Measurements from ENCODE around the gene PIK3C3. TPM values are rescaled to one million over a fixed set of nuclear protein-coding genes. Genes with fewer than 3 reads are reported as not detected.
A peak's percentile ranks its signal among the peaks of the same experiment; 100 is the strongest.

The PIK3C3 gene
- total RNA-seq, 6 experiments from 2014 or later: 15.2 to 27.2 (median 19.6) TPM

GRCh38 chr18:41940506-41941215 lies 14.4 kb upstream of the PIK3C3 start:
- Histone ChIP-seq H3K36me3 (no peaks in the 10 kb centered on the region), H3K4me1 (no peaks in the 10 kb centered on the region), H3K9me3 (no peaks in the 10 kb centered on the region), H3K27me3 (no peaks in the 10 kb centered on the region), H3K27ac (no peak overlapping the region), H3K4me3 (no peak overlapping the region)
- intact Hi-C loops (cut with DNase I): no loop called here
- WGBS (ENCODE audit: insufficient coverage, low coverage, low lambda C conversion rate, missing lambda C conversion rate): 35% methylated on average over 6 of the region's 6 CpGs
- DNase-seq (no peak), ATAC-seq (no peak)
- TF ChIP-seq CTCF (IDR thresholded peaks at IDR 0.05) (no peak), POLR2A (IDR thresholded peaks at IDR 0.05) (no peak)

- Histone ChIP-seq H3K27ac (no peak overlapping the region), H3K36me3 (no peaks in the 10 kb centered on the region), H3K4me3 (no peak overlapping the region), H3K4me1 (no peaks in the 10 kb centered on the region), H3K27me3 (no peaks in the 10 kb centered on the region), H3K9me3 (no peaks in the 10 kb centered on the region)
- TF ChIP-seq CTCF (IDR thresholded peaks at IDR 0.05): no peak
- TF ChIP-seq POLR2A (IDR thresholded peaks at IDR 0.05): no peak
- WGBS (ENCODE audit: insufficient coverage, low coverage, low lambda C conversion rate, missing lambda C conversion rate): 42% methylated on average over 2 of the region's 2 CpGs
- intact Hi-C loops (cut with DNase I): no loop called here
- no peak for ATAC-seq
- no peak for DNase-seq
These were observed 12.8 kb upstream of the PIK3C3 start for GRCh38 chr18:41942254-41942653.

- no peaks in the 10 kb centered on the region for H3K36me3 ChIP-seq
- ATAC-seq: no peak
- TF ChIP-seq CTCF (IDR thresholded peaks at IDR 0.05): no peak
- no peak for TF ChIP-seq POLR2A (IDR thresholded peaks at IDR 0.05)
- H3K9me3 ChIP-seq: no peaks in the 10 kb centered on the region
- H3K27ac ChIP-seq: no peak overlapping the region
- 64% methylated on average over 3 of the region's 3 CpGs for WGBS (ENCODE audit: insufficient coverage, low coverage, low lambda C conversion rate, missing lambda C conversion rate)
- DNase-seq: no peak
- no peak overlapping the region for H3K4me3 ChIP-seq
- no peaks in the 10 kb centered on the region for H3K27me3 ChIP-seq
- H3K4me1 ChIP-seq: no peaks in the 10 kb centered on the region
- intact Hi-C loops (cut with DNase I): no loop called here
These were observed 6.4 kb upstream of the PIK3C3 start for GRCh38 chr18:41948544-41949110.

GRCh38 chr18:41949206-41949920 lies 5.7 kb upstream of the PIK3C3 start:
- no peak overlapping the region for H3K4me3 ChIP-seq
- ATAC-seq (peak in 1 of 4 donors; percentile 20), DNase-seq (no peak)
- 40% methylated on average over 2 of the region's 2 CpGs for WGBS (ENCODE audit: insufficient coverage, low coverage, low lambda C conversion rate, missing lambda C conversion rate)
- H3K4me1 ChIP-seq: no peaks in the 10 kb centered on the region
- intact Hi-C loops (cut with DNase I): no loop called here
- TF ChIP-seq POLR2A (IDR thresholded peaks at IDR 0.05): no peak
- TF ChIP-seq CTCF (IDR thresholded peaks at IDR 0.05): no peak
- peaks cover 0 to 4% of the 10 kb centered on the region in 2 donors for H3K27me3 ChIP-seq
- H3K9me3 ChIP-seq: no peaks in the 10 kb centered on the region
- H3K36me3 ChIP-seq: no peaks in the 10 kb centered on the region
- no peak overlapping the region for H3K27ac ChIP-seq

Data from right lobe of liver (tissue), 6 donors.